GM12878 (cell line): ENCODE measurements around the gene ODAD4. TPM values are rescaled to one million over a fixed set of nuclear protein-coding genes. Genes with fewer than 3 reads are reported as not detected.

Source experiments
- ATF7 ChIP-seq: fragments of 450-650 bp; IDR thresholded peaks from 2 replicates; pipeline ENCODE4 v1.6.1; 2016; ENCODE audit warnings: low read depth, mild to moderate bottlenecking
- BCL11A ChIP-seq: IDR thresholded peaks from 2 replicates; pipeline ENCODE4 v1.6.1; 2011; ENCODE audit warnings: low read depth, low read length
- HCFC1 ChIP-seq: fragments of 150-350 bp; IDR thresholded peaks from 2 replicates; pipeline ENCODE4 v1.6.1; 2014; ENCODE audit warnings: low read length
- HDGF ChIP-seq: fragments of 450-650 bp; IDR thresholded peaks from 2 replicates; pipeline ENCODE4 v1.6.1; 2016; ENCODE audit warnings: antibody characterized with exemption
- IKZF1 ChIP-seq: fragments of 450-650 bp; conservative IDR thresholded peaks from 2 replicates; pipeline ENCODE4 v1.6.1; 2017; ENCODE audit warnings: antibody characterized with exemption, mild to moderate bottlenecking
- JUNB ChIP-seq: IDR thresholded peaks from 2 replicates; pipeline ENCODE4 v1.6.1; 2016; ENCODE audit warnings: antibody characterized with exemption, mild to moderate bottlenecking
- KDM1A ChIP-seq: fragments of 200-600 bp; sonication (generic); IDR thresholded peaks from 2 replicates; pipeline ENCODE4 v1.6.1; 2016; ENCODE audit warnings: borderline replicate concordance
- KLF5 ChIP-seq: fragments of 450-650 bp; IDR thresholded peaks from 2 replicates; pipeline ENCODE4 v1.6.1; 2014; ENCODE audit warnings: mild to moderate bottlenecking; ENCODE audit not compliant: partially characterized antibody
- LARP7 ChIP-seq: fragments of 450-650 bp; IDR thresholded peaks from 2 replicates; pipeline ENCODE4 v1.6.1; 2017; ENCODE audit warnings: mild to moderate bottlenecking
- MTA2 ChIP-seq: fragments of 450-650 bp; IDR thresholded peaks from 2 replicates; pipeline ENCODE4 v1.6.1; 2016; ENCODE audit warnings: low read depth, mild to moderate bottlenecking, moderate library complexity
- NFXL1 ChIP-seq: fragments of 450-650 bp; IDR thresholded peaks from 2 replicates; pipeline ENCODE4 v1.6.1; 2017; ENCODE audit warnings: antibody characterized with exemption, mild to moderate bottlenecking, borderline replicate concordance
- POU2F2 ChIP-seq: IDR thresholded peaks from 3 replicates; pipeline ENCODE4 v1.6.1; 2011; ENCODE audit warnings: low read depth, mild to moderate bottlenecking, low read length, borderline replicate concordance
- RUNX3 ChIP-seq: IDR thresholded peaks from 2 replicates; pipeline ENCODE4 v1.6.1; 2012; ENCODE audit warnings: low read length, inconsistent platforms
- SIX5 ChIP-seq: IDR thresholded peaks from 2 replicates; pipeline ENCODE4 v1.6.1; 2011; ENCODE audit warnings: mild to moderate bottlenecking, low read depth, low read length, moderate library complexity; ENCODE audit not compliant: severe bottlenecking
- SKIL ChIP-seq: fragments of 450-650 bp; IDR thresholded peaks from 2 replicates; pipeline ENCODE4 v1.6.1; 2017; ENCODE audit warnings: mild to moderate bottlenecking, low read depth, inconsistent platforms; ENCODE audit not compliant: poor library complexity, severe bottlenecking
- SMAD5 ChIP-seq: IDR thresholded peaks from 2 replicates; pipeline ENCODE4 v1.6.1; 2016; ENCODE audit warnings: antibody characterized with exemption, low read depth
- TCF12 ChIP-seq: IDR thresholded peaks from 2 replicates; pipeline ENCODE4 v1.6.1; 2011; ENCODE audit warnings: low read depth, mild to moderate bottlenecking, low read length
- TCF7 ChIP-seq: IDR thresholded peaks from 2 replicates; pipeline ENCODE4 v1.6.1; 2014; ENCODE audit warnings: antibody characterized with exemption, borderline replicate concordance
- polyA plus RNA-seq, 11 experiments: library from polyadenylated mRNA; depleted of rRNA in 4 of 11; unstranded in 6 of 11; stranded (reverse) in 5 of 11; fragments of >200 nt; fragmentation: Nextera tagmentation in 4 of 11; fragmentation: Illumina TruSeq in 1 of 11; extraction: Ambion mirVana in 4 of 11; extraction: Trizol in 1 of 11; gene quantifications; 1 replicate in 1 of 11; 2 replicates in 10 of 11; pipeline versions ENCODE4 v1.2.1 to v1.2.3, GENCODE V29; 2011 to 2016; ENCODE audit warnings: inconsistent platforms in 2 of 11, missing spikeins in 2 of 11, low read depth in 1 of 11
- total RNA-seq, 4 experiments: library from RNA; depleted of rRNA in 3 of 4; stranded (reverse); fragments of >200 nt in 3 of 4; fragmentation: Illumina TruSeq in 1 of 4; extraction: Trizol in 1 of 4; gene quantifications; 2 replicates each; pipeline versions ENCODE4 v1.2.1 to v1.2.3, GENCODE V29; 2013 to 2021
- TF ChIP-seq, protein P1 (sequence below): fragments of 150-350 bp; IDR thresholded peaks from 2 replicates; pipeline ENCODE4 v1.6.1; 2014; ENCODE audit warnings: mild to moderate bottlenecking, low read depth, low read length
- TF ChIP-seq, protein P2 (sequence below): IDR thresholded peaks from 2 replicates; pipeline ENCODE4 v1.6.1; 2011; ENCODE audit warnings: borderline replicate concordance, low read depth, mild to moderate bottlenecking, moderate library complexity, mixed read lengths, low read length; ENCODE audit not compliant: insufficient read depth; ENCODE audit errors: extremely low read length

Gene ODAD4
- total and polyA plus RNA-seq, 10 of the 15 experiments (the other 5 are each of a cell fraction or from before 2014, with no cell fraction given): 0.10 to 0.73 (median 0.35) TPM

GRCh38 chr17:41972571-41973407 is 42.4 kb downstream of the ODAD4 start (continued):
- TF ChIP-seq TCF7 (no peak), SIX5 (no peak), JUNB (no peak), ATF7 (0 out of 2 replicates have a peak, but pooled peaks have one; percentile 22), KDM1A (no peak), IKZF1 (peak; percentile 74), POU2F2 (0 out of 3 replicates have a peak, but pooled peaks have one; percentile 23), BCL11A (no peak), KLF5 (peak; percentile 21), RUNX3 (peak; percentile 61; the same call in 1 of the 2 replicates), TCF12 (peak; percentile 82), NFXL1 (no peak), HDGF (no peak), MTA2 (peak; percentile 51; the same call in 1 of the 2 replicates), HCFC1 (no peak), SKIL (peak; percentile 84), LARP7 (0 out of 2 replicates have a peak, but pooled peaks have one; percentile 12), SMAD5 (no peak)
- TF ChIP-seq, protein P1, sequence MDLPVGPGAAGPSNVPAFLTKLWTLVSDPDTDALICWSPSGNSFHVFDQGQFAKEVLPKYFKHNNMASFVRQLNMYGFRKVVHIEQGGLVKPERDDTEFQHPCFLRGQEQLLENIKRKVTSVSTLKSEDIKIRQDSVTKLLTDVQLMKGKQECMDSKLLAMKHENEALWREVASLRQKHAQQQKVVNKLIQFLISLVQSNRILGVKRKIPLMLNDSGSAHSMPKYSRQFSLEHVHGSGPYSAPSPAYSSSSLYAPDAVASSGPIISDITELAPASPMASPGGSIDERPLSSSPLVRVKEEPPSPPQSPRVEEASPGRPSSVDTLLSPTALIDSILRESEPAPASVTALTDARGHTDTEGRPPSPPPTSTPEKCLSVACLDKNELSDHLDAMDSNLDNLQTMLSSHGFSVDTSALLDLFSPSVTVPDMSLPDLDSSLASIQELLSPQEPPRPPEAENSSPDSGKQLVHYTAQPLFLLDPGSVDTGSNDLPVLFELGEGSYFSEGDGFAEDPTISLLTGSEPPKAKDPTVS: no peak
- TF ChIP-seq, protein P2, sequence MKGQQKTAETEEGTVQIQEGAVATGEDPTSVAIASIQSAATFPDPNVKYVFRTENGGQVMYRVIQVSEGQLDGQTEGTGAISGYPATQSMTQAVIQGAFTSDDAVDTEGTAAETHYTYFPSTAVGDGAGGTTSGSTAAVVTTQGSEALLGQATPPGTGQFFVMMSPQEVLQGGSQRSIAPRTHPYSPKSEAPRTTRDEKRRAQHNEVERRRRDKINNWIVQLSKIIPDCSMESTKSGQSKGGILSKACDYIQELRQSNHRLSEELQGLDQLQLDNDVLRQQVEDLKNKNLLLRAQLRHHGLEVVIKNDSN: no peak
- TF ChIP-seq, all 136 proteins: peak for 24
